Activated CD8-positive, alpha-beta memory T cell treated with anti-CD3 and anti-CD28 coated beads, Interleukin-2, amount 10 ng/mL, durations not matched to agents 7 days and 5 days (primary cell): ENCODE data around the gene PLEKHO1. TPM values are rescaled to one million over a fixed set of nuclear protein-coding genes. Genes with fewer than 3 reads are reported as not detected.

Experiments used
- ATAC-seq: fragments of 150-1000 bp; cut with Tn5 transposase; one replicate; pipeline ENCODE4 v1.10.0; 2021; ENCODE audit warnings: moderate library complexity
- CTCF ChIA-PET: fragments of 350-600 bp; sonication (Branson Sonifier 250); formaldehyde crosslinking; loops from one replicate; lab custom pipeline; 2021; ENCODE audit warnings: antibody characterized with exemption; lab: Charles Lee
- DNase-seq: peaks from one replicate; pipeline ENCODE4 v3.0.0-alpha.2; 2020
- H3K27ac Mint-ChIP-seq: one replicate; pipeline ENCODE4 v1.8.0; 2021; ENCODE audit warnings: mild to moderate bottlenecking, mixed read lengths
- H3K27me3 Mint-ChIP-seq: one replicate; pipeline ENCODE4 v1.8.0; 2021; ENCODE audit warnings: mixed read lengths
- H3K36me3 Mint-ChIP-seq: one replicate; pipeline ENCODE4 v1.8.0; 2021; ENCODE audit warnings: mild to moderate bottlenecking, mixed read lengths
- H3K4me1 Mint-ChIP-seq: one replicate; pipeline ENCODE4 v1.8.0; 2021; ENCODE audit warnings: mixed read lengths
- H3K4me3 Mint-ChIP-seq: one replicate; pipeline ENCODE4 v1.8.0; 2021; ENCODE audit warnings: mild to moderate bottlenecking, moderate library complexity, mixed read lengths
- H3K9me3 Mint-ChIP-seq: one replicate; pipeline ENCODE4 v1.8.0; 2022; ENCODE audit warnings: low read depth, mixed read lengths
- total RNA-seq, 2 experiments: library from RNA; stranded (reverse); gene quantifications; one replicate each; pipeline ENCODE4 v1.2.3, GENCODE V29; 2021

PLEKHO1 gene
- total RNA-seq, 2 experiments from 2014 or later = 98.2 to 128 TPM

- CTCF ChIA-PET = interaction anchor here (1.6 to 26.8 kb wide), 3 partner anchors 12 to 81 kb away, joined by 5 to 424 read pairs (median 44); partner anchors contain the start of gene VPS45
- ATAC-seq = no peak
- Mint-ChIP-seq H3K36me3 (peaks cover 66% of the 10 kb centered on the region), H3K4me3 (peak overlapping the region; percentile 29), H3K27ac (peak overlapping the region; percentile 67), H3K4me1 (peaks cover 76% of the 10 kb centered on the region), H3K27me3 (peaks cover 4% of the 10 kb centered on the region), H3K9me3 (no peaks in the 10 kb centered on the region)
- no peak for DNase-seq
These were observed 3.2 kb downstream of the PLEKHO1 start for GRCh38 chr1:150152772-150153456.

DNA sequence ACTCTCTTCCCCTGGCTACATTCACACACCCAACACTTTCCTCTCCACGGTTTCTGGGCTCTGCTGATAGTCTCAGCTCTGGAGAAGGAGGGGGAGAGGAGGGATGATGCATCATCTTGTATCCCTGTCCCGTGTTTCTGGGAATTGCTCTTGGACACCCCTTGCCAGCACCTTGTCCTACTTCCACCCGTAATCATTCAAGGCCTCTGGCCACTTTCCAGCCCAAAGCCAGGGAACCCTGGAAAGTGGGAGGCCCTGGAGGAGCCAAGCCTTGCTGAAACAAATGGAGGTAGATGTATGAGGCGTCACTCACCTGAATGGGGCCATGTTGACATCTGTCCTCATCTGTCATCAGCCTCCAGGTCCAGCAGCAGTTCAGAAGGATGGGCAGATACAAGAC lies 4.4 kb downstream of the PLEKHO1 start:
- CTCF ChIA-PET = interaction anchor here (8.6 to 26.8 kb wide), 2 partner anchors 11 to 83 kb away, joined by 44 to 424 read pairs; partner anchors contain the start of gene VPS45

DNA sequence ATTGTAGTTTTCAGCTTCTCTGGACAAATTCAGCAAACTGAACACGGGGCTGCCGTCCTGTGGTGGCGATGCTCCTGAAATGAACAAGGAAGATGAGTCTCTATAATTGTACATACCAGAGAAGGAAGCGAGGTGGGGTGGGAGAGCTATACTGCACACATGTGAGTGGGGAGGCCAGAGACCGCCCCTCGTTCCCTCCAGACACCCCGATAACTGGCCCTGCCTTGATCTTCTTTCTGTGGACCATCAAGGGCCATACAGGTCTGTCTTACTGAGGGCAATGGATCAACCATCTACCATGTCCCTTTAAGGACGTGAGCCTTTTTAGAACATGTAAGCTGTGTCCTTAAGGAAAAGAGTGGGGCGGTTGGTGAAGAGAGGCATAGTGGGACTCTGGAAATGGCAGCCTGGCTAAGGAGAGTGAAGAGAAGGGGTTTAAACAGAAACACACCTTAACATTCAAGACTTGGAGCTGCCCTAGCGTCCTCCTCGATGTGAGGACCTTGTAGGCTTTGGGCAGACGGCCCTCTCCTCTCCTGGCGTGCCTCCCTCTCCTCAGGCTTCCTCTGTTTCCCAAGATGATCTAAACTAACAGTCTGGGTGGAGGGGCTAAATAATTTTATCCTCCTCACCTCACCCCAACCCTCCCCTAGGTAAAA lies 5.8 kb downstream of the PLEKHO1 start:
- Mint-ChIP-seq H3K27ac (peak overlapping the region; percentile 18), H3K9me3 (no peaks in the 10 kb centered on the region), H3K36me3 (peaks cover 85% of the 10 kb centered on the region), H3K4me3 (no peak overlapping the region), H3K27me3 (no peaks in the 10 kb centered on the region), H3K4me1 (peaks cover 87% of the 10 kb centered on the region)
- ATAC-seq (no peak), DNase-seq (no peak)
- CTCF ChIA-PET = interaction anchor here (1.2 to 26.8 kb wide), 3 partner anchors 10 to 84 kb away, joined by 4 to 424 read pairs (median 44); partner anchors contain the start of gene VPS45

More for the DNA sequence above, 4.4 kb downstream of the PLEKHO1 start:
- ATAC-seq (no peak), DNase-seq (no peak)
- Mint-ChIP-seq H3K27ac (peak overlapping the region; percentile 8), H3K9me3 (no peaks in the 10 kb centered on the region), H3K4me1 (peaks cover 76% of the 10 kb centered on the region), H3K36me3 (peaks cover 75% of the 10 kb centered on the region), H3K4me3 (no peak overlapping the region), H3K27me3 (no peaks in the 10 kb centered on the region)

GRCh38 chr1:150156868-150157603 lies 7.3 kb downstream of the PLEKHO1 start:
- H3K27ac Mint-ChIP-seq = no peak overlapping the region
- peaks cover 76% of the 10 kb centered on the region for H3K36me3 Mint-ChIP-seq
- ATAC-seq (no peak), DNase-seq (peak; percentile 23)
- no peaks in the 10 kb centered on the region for H3K27me3 Mint-ChIP-seq
- H3K4me3 Mint-ChIP-seq = no peak overlapping the region
- H3K4me1 Mint-ChIP-seq = peaks cover 91% of the 10 kb centered on the region
- CTCF ChIA-PET = interaction anchor here (1.2 to 26.8 kb wide), 4 partner anchors 8 to 85 kb away, joined by 3 to 424 read pairs (median 24); partner anchors contain the start of gene VPS45
- no peaks in the 10 kb centered on the region for H3K9me3 Mint-ChIP-seq

DNA sequence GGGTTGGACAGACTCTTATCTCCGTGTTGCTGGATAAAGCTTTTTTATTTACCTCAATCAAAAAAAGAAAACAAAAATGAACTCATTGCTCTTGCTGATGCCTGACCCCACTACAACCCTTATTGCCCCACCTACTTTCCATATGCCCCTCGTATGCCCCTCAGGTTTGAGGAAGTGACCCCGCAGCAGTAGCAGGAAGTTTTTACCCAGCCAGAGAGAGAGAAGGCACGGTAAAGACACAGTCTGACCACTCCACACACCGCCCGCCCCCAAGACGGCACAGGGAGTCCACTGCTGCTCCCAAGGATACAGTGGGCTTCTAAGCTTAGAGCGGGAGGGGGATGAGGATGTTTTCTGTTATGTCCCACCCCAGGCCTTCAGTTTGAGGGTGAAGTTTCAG lies 9.8 kb downstream of the PLEKHO1 start:
- Mint-ChIP-seq H3K27me3 (no peaks in the 10 kb centered on the region), H3K9me3 (no peaks in the 10 kb centered on the region), H3K36me3 (peaks cover 57% of the 10 kb centered on the region), H3K4me3 (no peak overlapping the region), H3K27ac (peak overlapping the region; percentile 70), H3K4me1 (peaks cover 82% of the 10 kb centered on the region)
- DNase-seq (no peak), ATAC-seq (no peak)
- CTCF ChIA-PET = interaction anchor here (1.2 to 26.8 kb wide), 6 partner anchors 9 to 88 kb away, joined by 3 to 424 read pairs (median 5); partner anchors contain the start of gene VPS45

DNA sequence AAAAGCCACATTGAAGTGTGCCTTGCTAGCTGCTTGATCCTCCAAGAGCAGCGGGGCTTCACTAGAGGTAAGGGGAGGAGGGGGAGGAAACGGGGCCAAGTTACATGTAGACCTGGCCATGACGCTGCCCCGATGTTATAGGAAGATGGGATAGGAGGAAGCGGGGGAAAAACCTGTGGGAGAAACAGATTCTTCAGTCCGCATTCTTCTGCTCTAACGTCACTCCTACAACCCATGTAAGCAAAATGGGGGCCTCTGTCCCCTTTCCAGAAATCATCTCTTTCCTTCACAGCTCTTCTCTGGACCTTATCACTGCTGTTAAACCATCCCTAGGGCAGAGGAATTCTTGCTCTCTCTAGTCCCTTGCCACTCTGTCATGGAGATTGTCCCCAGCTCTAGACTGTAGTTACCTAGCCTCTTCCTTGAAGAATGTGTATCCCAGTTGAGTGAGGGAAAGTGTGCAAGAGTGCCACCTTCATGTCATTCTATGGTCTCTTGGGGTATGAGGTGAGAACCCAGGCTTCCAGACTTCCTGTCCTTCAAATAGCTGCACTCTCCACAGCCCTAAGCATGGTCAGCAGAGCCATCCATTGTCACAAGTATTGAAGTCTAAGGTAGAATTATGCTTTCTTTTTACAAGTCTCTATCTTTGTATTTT lies 11.4 kb downstream of the PLEKHO1 start:
- Mint-ChIP-seq H3K9me3 (no peaks in the 10 kb centered on the region), H3K4me1 (peaks cover 86% of the 10 kb centered on the region), H3K4me3 (no peak overlapping the region), H3K36me3 (peaks cover 42% of the 10 kb centered on the region), H3K27me3 (no peaks in the 10 kb centered on the region), H3K27ac (peak overlapping the region; percentile 37)
- CTCF ChIA-PET = interaction anchor here (1.0 to 26.8 kb wide), 11 partner anchors 10 to 259 kb away, joined by 3 to 424 read pairs (median 3); partner anchors contain the start of genes PLEKHO1 and VPS45
- ATAC-seq = no peak
- no peak for DNase-seq

DNA sequence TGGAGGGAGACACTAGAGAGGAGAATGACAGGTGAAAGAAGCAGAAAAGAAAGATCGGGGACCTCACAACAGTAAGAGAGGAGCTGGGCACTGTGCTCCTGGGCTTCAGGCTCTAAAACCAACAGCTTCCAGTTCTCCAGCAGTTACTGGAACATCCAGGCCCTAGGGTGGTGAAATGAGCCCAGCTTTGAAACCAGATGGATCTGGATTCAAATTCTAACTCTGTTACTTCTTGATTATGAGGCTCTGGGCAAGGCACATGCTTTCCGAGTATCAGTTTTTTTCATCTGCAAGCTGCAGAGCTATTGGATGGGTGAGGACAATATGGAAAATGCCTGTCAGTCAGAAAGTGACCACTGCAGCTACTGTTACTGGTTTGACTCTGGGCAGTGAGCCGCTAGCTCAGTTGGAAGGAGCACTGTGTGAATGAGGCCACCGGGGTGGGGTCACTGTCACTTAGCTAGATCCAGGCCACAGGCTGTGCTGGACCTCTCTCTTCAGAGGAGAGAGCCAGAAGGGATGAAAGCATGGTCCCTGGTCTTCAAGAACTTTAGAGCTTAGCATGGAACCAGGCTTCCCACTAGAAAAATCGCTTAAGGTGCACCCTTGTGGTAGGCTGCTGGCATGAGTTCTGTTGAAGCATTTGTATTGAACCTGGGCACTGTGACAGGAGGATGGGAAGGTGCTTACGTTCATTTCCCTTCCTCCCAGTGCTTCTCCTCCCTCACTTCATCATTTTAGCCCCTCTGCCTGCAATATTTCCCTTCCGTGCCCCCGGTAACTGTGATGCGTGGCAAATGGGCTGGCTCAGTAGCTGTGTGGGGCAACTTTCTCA lies 12.2 kb downstream of the PLEKHO1 start:
- DNase-seq (no peak), ATAC-seq (no peak)
- Mint-ChIP-seq H3K27ac (peak overlapping the region; percentile 25), H3K4me1 (peaks cover 80% of the 10 kb centered on the region), H3K9me3 (no peaks in the 10 kb centered on the region), H3K27me3 (no peaks in the 10 kb centered on the region), H3K4me3 (no peak overlapping the region), H3K36me3 (peaks cover 33% of the 10 kb centered on the region)
- CTCF ChIA-PET = interaction anchor here (1.1 to 26.8 kb wide), 8 partner anchors 11 to 260 kb away, joined by 3 to 424 read pairs (median 4); partner anchors contain the start of genes PLEKHO1 and VPS45

DNA sequence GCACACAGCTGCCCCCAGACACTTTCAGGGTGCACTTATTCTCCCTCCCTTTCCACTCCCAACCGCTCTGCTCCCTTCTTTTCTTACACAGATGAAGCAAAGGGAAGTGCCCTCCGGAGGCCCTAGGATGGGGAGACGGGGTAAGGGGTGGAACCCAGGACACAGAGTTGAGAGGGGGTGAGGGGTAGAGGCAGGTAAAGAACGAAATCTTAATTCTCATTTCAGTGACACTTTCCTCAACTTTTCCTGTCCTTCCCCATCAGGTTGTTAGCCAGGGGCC lies 12.8 kb downstream of the PLEKHO1 start:
- DNase-seq (no peak), ATAC-seq (no peak)
- Mint-ChIP-seq H3K27me3 (no peaks in the 10 kb centered on the region), H3K36me3 (peaks cover 27% of the 10 kb centered on the region), H3K4me1 (peaks cover 74% of the 10 kb centered on the region), H3K27ac (no peak overlapping the region), H3K9me3 (no peaks in the 10 kb centered on the region), H3K4me3 (no peak overlapping the region)
- CTCF ChIA-PET = interaction anchor here (1.1 to 26.8 kb wide), 6 partner anchors 11 to 260 kb away, joined by 3 to 424 read pairs (median 4); partner anchors contain the start of gene VPS45

GRCh38 chr1:150162862-150163706 lies 13.4 kb downstream of the PLEKHO1 start:
- Mint-ChIP-seq H3K9me3 (no peaks in the 10 kb centered on the region), H3K4me3 (no peak overlapping the region), H3K27ac (peak overlapping the region; percentile 50), H3K4me1 (peaks cover 68% of the 10 kb centered on the region), H3K27me3 (no peaks in the 10 kb centered on the region), H3K36me3 (peaks cover 22% of the 10 kb centered on the region)
- DNase-seq = no peak
- no peak for ATAC-seq
- CTCF ChIA-PET = interaction anchor here (1.5 to 26.8 kb wide), 4 partner anchors 10 to 92 kb away, joined by 3 to 424 read pairs (median 32); partner anchors contain the start of genes PLEKHO1 and VPS45

DNA sequence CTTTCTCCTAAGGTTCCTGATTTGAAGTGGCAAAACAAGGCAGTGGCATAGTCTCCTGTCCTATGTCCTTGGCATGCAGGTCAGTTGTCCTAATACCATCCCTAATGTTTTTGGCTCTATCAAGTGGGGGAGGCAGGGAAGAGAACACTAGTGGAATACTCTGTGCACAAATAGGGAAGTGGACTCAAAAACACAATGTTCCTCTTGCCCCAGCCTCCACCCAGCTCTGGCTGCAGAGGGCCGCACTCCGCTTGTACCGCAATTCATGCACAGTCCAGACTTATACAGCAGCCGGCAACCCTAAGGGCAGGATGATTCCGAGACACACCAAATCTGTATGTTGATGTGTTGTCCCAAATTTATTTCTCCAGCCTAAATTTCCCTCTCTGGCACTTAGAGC lies 14.5 kb downstream of the PLEKHO1 start:
- no peak overlapping the region for H3K4me3 Mint-ChIP-seq
- CTCF ChIA-PET = interaction anchor here (2.6 to 26.8 kb wide), 4 partner anchors 11 to 93 kb away, joined by 8 to 424 read pairs (median 32); partner anchors contain the start of genes PLEKHO1 and VPS45
- ATAC-seq = no peak
- no peaks in the 10 kb centered on the region for H3K9me3 Mint-ChIP-seq
- H3K36me3 Mint-ChIP-seq = peaks cover 14% of the 10 kb centered on the region
- peaks cover 59% of the 10 kb centered on the region for H3K4me1 Mint-ChIP-seq
- no peak for DNase-seq
- H3K27me3 Mint-ChIP-seq = no peaks in the 10 kb centered on the region
- H3K27ac Mint-ChIP-seq = no peak overlapping the region

GRCh38 chr1:150164779-150165178 lies 15.1 kb downstream of the PLEKHO1 start:
- Mint-ChIP-seq H3K36me3 (peaks cover 10% of the 10 kb centered on the region), H3K27ac (no peak overlapping the region), H3K9me3 (no peaks in the 10 kb centered on the region), H3K27me3 (no peaks in the 10 kb centered on the region), H3K4me3 (no peak overlapping the region), H3K4me1 (peaks cover 53% of the 10 kb centered on the region)
- CTCF ChIA-PET = interaction anchor here (1.1 to 26.8 kb wide), 8 partner anchors 12 to 163 kb away, joined by 3 to 424 read pairs (median 6); partner anchors contain the start of genes PLEKHO1 and VPS45
- ATAC-seq (no peak), DNase-seq (no peak)
